ENCODE measurements around the gene PRUNE2. TPM values are rescaled to one million over a fixed set of nuclear protein-coding genes. Genes with fewer than 3 reads are reported as not detected.

PRUNE2 gene
- total RNA-seq, 1 experiment from 2014 or later, result 0.59 TPM

DNA sequence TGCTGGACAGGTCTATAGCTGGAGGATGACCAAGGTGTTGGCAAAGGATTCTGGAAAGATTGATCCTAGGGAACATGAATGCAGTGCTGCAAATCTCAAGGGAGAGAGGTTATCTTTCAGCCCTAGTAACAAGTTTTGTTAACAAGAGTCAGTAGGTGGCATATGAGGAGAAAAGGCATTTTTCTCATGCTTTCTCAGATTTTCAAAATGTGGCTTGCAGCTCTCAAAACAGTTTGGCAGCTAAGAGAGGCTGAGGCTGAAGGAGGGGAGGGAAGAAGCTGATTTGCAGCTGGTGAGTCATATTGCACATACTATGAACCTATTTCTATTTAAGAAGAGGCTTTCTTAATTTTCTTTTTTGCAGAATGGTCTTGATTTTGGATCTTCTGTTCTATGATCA is 205.9 kb downstream of the PRUNE2 start:
- H3K9me2 ChIP-seq (ENCODE audit: insufficient read depth), result no peaks in the 10 kb centered on the region
- ChIA-PET POLR2A (no interaction called here), RAD21 (ENCODE audit: low non-redundant PET in 1 of 2, low total read pairs in 2 of 2, uncharacterized antibody in 2 of 2, unreplicated experiment in 2 of 2) (no interaction called here), CTCF (no interaction called here)
- ATAC-seq, result 0 out of 2 replicates have a peak, but pooled peaks have one; percentile 46
- no peak overlapping the region for H2AFZ ChIP-seq (ENCODE audit: low read depth, low read length, poor library complexity, severe bottlenecking)
- H3K4me3 ChIP-seq (replicated peaks in 1 of 2; ENCODE audit: low read depth in 1 of 2, low read length in 2 of 2), result no peak overlapping the region
- no peak overlapping the region for H3K9ac ChIP-seq (ENCODE audit: low read length)
- H3K4me1 ChIP-seq (ENCODE audit: control insufficient read depth in 1 of 2, insufficient read depth in 2 of 2, low read length in 2 of 2), result no peaks in the 10 kb centered on the region
- H3K27ac ChIP-seq (ENCODE audit: low read depth, low read length), result no peak overlapping the region
- no peaks in the 10 kb centered on the region for H3K36me3 ChIP-seq (ENCODE audit: control insufficient read depth in 1 of 2, insufficient read depth in 2 of 2, low read length in 2 of 2)
- intact Hi-C loops (cut with micrococcal nuclease), result no loop called here
- no peaks in the 10 kb centered on the region for H4K20me1 ChIP-seq (ENCODE audit: insufficient read depth)
- no peaks in the 10 kb centered on the region for H3K79me2 ChIP-seq (ENCODE audit: insufficient read depth, low read length)
- peaks cover 37% of the 10 kb centered on the region for H3K27me3 ChIP-seq (ENCODE audit: insufficient read depth, low read length)
- no peak for TF ChIP-seq EZH2 (IDR thresholded peaks at IDR 0.05)
- no peak for TF ChIP-seq SIN3A (IDR thresholded peaks at IDR 0.05; ENCODE audit: low read depth)
- no peak for TF ChIP-seq YY1 (IDR thresholded peaks at IDR 0.05; ENCODE audit: extremely low read depth, insufficient replicate concordance, low read depth, low read length)
- DNase-seq (ENCODE audit: low read depth, low spot score), result no peak
- no peak overlapping the region for H3K4me2 ChIP-seq (ENCODE audit: low read length)
- BruUV-seq (replicated peaks), result no TSS peak
- no peaks in the 10 kb centered on the region for H3K9me3 ChIP-seq (ENCODE audit: control insufficient read depth in 1 of 2, insufficient read depth in 1 of 2, low read depth in 1 of 2, low read length in 2 of 2)

DNA sequence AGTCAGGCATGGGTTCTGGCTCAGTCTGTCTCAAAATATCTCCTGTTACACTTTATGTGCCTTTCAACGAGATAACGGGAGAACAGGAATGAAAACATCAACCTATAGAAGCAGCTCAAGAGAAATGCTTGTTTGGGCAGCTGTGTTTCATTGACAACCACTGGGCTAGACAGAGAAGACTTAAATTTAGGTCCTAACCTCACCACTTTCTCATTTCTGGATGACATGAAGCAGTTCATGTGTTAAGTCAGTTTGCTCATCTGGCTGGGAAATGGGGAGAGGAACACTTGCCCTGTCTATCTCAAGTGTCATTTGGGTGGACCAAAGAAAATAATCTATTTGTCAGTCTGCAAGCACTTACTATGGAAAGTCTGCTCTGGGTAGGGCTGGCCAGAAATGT is 208.4 kb downstream of the PRUNE2 start:
- peaks cover 36% of the 10 kb centered on the region for H3K27me3 ChIP-seq (ENCODE audit: insufficient read depth, low read length)
- H3K4me2 ChIP-seq (ENCODE audit: low read length), result no peak overlapping the region
- RAD21 ChIA-PET (ENCODE audit: low non-redundant PET in 1 of 2, low total read pairs in 2 of 2, uncharacterized antibody in 2 of 2, unreplicated experiment in 2 of 2), result no interaction called here
- no peak overlapping the region for H2AFZ ChIP-seq (ENCODE audit: low read depth, low read length, poor library complexity, severe bottlenecking)
- CTCF ChIA-PET, result no interaction called here
- no peaks in the 10 kb centered on the region for H3K36me3 ChIP-seq (ENCODE audit: control insufficient read depth in 1 of 2, insufficient read depth in 2 of 2, low read length in 2 of 2)
- TF ChIP-seq EZH2 (IDR thresholded peaks at IDR 0.05), result no peak
- no peak for TF ChIP-seq SP1 (IDR thresholded peaks at IDR 0.05; ENCODE audit: low read depth)
- TF ChIP-seq, protein P1, sequence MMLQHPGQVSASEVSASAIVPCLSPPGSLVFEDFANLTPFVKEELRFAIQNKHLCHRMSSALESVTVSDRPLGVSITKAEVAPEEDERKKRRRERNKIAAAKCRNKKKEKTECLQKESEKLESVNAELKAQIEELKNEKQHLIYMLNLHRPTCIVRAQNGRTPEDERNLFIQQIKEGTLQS (IDR thresholded peaks at IDR 0.05), result no peak
- TF ChIP-seq, protein P2, sequence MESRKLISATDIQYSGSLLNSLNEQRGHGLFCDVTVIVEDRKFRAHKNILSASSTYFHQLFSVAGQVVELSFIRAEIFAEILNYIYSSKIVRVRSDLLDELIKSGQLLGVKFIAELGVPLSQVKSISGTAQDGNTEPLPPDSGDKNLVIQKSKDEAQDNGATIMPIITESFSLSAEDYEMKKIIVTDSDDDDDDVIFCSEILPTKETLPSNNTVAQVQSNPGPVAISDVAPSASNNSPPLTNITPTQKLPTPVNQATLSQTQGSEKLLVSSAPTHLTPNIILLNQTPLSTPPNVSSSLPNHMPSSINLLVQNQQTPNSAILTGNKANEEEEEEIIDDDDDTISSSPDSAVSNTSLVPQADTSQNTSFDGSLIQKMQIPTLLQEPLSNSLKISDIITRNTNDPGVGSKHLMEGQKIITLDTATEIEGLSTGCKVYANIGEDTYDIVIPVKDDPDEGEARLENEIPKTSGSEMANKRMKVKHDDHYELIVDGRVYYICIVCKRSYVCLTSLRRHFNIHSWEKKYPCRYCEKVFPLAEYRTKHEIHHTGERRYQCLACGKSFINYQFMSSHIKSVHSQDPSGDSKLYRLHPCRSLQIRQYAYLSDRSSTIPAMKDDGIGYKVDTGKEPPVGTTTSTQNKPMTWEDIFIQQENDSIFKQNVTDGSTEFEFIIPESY (IDR thresholded peaks at IDR 0.05; ENCODE audit: extremely low read depth, insufficient replicate concordance, low read length), result no peak
- no peak for TF ChIP-seq POLR2AphosphoS5 (IDR thresholded peaks at IDR 0.05; ENCODE audit: low read depth, low read length)
- TF ChIP-seq ZNF274 (IDR thresholded peaks at IDR 0.05; ENCODE audit: low read depth, low read length), result no peak
- TF ChIP-seq FOSL1 (IDR thresholded peaks at IDR 0.05; ENCODE audit: low read depth), result no peak
- TF ChIP-seq, protein P3, sequence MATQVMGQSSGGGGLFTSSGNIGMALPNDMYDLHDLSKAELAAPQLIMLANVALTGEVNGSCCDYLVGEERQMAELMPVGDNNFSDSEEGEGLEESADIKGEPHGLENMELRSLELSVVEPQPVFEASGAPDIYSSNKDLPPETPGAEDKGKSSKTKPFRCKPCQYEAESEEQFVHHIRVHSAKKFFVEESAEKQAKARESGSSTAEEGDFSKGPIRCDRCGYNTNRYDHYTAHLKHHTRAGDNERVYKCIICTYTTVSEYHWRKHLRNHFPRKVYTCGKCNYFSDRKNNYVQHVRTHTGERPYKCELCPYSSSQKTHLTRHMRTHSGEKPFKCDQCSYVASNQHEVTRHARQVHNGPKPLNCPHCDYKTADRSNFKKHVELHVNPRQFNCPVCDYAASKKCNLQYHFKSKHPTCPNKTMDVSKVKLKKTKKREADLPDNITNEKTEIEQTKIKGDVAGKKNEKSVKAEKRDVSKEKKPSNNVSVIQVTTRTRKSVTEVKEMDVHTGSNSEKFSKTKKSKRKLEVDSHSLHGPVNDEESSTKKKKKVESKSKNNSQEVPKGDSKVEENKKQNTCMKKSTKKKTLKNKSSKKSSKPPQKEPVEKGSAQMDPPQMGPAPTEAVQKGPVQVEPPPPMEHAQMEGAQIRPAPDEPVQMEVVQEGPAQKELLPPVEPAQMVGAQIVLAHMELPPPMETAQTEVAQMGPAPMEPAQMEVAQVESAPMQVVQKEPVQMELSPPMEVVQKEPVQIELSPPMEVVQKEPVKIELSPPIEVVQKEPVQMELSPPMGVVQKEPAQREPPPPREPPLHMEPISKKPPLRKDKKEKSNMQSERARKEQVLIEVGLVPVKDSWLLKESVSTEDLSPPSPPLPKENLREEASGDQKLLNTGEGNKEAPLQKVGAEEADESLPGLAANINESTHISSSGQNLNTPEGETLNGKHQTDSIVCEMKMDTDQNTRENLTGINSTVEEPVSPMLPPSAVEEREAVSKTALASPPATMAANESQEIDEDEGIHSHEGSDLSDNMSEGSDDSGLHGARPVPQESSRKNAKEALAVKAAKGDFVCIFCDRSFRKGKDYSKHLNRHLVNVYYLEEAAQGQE (IDR thresholded peaks at IDR 0.05; ENCODE audit: low read depth), result no peak
- no peak for TF ChIP-seq EZH2phosphoT487 (IDR thresholded peaks at IDR 0.05; ENCODE audit: borderline replicate concordance)
- no peak for TF ChIP-seq CEBPB (IDR thresholded peaks at IDR 0.05; ENCODE audit: low read depth)
- H3K27ac ChIP-seq (ENCODE audit: low read depth, low read length), result no peak overlapping the region
- H3K9ac ChIP-seq (ENCODE audit: low read length), result no peak overlapping the region
- H4K20me1 ChIP-seq (ENCODE audit: insufficient read depth), result no peaks in the 10 kb centered on the region
- H3K9me3 ChIP-seq (ENCODE audit: control insufficient read depth in 1 of 2, insufficient read depth in 1 of 2, low read depth in 1 of 2, low read length in 2 of 2), result no peaks in the 10 kb centered on the region
- no peak overlapping the region for H3K4me3 ChIP-seq (replicated peaks in 1 of 2; ENCODE audit: low read depth in 1 of 2, low read length in 2 of 2)
- intact Hi-C loops (cut with micrococcal nuclease), result no loop called here
- no peak for ATAC-seq
- H3K4me1 ChIP-seq (ENCODE audit: control insufficient read depth in 1 of 2, insufficient read depth in 2 of 2, low read length in 2 of 2), result no peaks in the 10 kb centered on the region
- no peaks in the 10 kb centered on the region for H3K79me2 ChIP-seq (ENCODE audit: insufficient read depth, low read length)
- H3K9me2 ChIP-seq (ENCODE audit: insufficient read depth), result no peaks in the 10 kb centered on the region
- BruUV-seq (replicated peaks), result no TSS peak
- no peak for DNase-seq (ENCODE audit: low read depth, low spot score)
- POLR2A ChIA-PET, result no interaction called here

Measured in HCT116 (cell line).